SK-MEL-5 (cell line): ENCODE results near the gene RNF224. TPM values are rescaled to one million over a fixed set of nuclear protein-coding genes. Genes with fewer than 3 reads are reported as not detected.
A peak's percentile ranks its signal among the peaks of the same experiment; 100 is the strongest.
"Not testable (repeated sequence)": the region's sequence is repeated elsewhere in the genome, so short reads cannot be mapped to it uniquely, and the experiment has no call there.

Source experiments
- DNase-seq: peaks from one replicate; pipeline ENCODE4 v3.0.0-alpha.2; 2016; ENCODE audit warnings: low read depth, low spot score
- in situ Hi-C: cut with HindIII; loops from 2 replicates; pipeline ENCODE4 v1.10.0; 2016; ENCODE audit warnings: low sequenced_read_pairs, high pct_unique_total_duplicates, low pct_unique_long_range_greater_than_20kb
- total RNA-seq: library from RNA; depleted of rRNA; stranded (reverse); fragments of >200 nt; shearing (Covaris generic); gene quantifications from 2 replicates; pipeline ENCODE4 v1.2.3, GENCODE V29; 2014

Gene RNF224
- total RNA-seq, 1 experiment from 2014 or later, result not detected

DNA sequence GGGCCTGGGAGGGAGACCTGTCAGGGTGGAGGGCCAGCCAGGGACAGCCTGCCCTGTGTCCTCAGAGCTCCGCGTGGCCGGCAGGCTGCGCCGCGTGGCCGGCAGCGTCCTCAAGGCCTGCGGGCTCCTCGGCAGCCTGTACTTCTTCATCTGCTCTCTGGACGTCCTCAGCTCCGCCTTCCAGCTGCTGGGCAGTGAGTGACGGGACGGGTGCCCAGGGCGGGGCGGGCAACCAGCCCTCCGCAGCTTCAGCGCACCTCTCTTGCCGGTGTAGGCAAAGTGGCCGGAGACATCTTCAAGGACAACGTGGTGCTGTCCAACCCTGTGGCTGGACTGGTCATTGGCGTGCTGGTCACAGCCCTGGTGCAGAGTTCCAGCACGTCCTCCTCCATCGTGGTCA lies 5.2 kb downstream of the RNF224 start:
- in situ Hi-C loops, result no loop called here

DNA sequence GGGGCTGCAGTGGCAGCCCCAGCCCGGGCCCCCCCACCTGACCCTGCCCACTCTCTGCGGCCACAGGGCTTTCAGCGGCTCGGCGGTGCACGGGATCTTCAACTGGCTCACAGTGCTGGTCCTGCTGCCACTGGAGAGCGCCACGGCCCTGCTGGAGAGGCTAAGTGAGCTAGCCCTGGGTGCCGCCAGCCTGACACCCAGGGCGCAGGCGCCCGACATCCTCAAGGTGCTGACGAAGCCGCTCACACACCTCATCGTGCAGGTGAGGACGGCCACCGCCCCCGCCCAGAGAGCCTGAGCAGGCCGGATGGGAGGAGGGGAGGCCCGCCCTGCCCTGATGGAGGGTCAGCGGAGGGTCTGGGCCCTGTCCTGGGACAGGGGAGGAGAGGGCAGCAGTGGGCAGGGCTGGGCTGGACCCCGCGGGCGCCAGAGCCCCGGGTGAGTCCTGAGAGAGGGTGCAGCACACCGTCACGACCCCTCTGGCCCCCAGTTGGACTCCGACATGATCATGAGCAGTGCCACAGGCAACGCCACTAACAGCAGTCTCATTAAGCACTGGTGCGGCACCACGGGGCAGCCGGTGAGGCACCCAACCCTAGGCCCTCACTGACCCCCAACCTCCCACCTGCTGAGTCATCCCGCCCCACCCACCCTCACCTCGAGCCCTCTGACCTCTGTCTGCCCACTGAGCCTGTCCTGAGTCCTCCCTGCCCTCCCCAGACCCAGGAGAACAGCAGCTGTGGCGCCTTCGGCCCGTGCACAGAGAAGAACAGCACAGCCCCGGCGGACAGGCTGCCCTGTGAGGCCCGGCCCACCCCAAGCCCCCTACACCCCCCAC lies 6.1 kb downstream of the RNF224 start:
- DNase-seq, result no peak
- in situ Hi-C loops, result no loop called here

More for the DNA sequence above, 5.2 kb downstream of the RNF224 start:
- DNase-seq, result no peak

DNA sequence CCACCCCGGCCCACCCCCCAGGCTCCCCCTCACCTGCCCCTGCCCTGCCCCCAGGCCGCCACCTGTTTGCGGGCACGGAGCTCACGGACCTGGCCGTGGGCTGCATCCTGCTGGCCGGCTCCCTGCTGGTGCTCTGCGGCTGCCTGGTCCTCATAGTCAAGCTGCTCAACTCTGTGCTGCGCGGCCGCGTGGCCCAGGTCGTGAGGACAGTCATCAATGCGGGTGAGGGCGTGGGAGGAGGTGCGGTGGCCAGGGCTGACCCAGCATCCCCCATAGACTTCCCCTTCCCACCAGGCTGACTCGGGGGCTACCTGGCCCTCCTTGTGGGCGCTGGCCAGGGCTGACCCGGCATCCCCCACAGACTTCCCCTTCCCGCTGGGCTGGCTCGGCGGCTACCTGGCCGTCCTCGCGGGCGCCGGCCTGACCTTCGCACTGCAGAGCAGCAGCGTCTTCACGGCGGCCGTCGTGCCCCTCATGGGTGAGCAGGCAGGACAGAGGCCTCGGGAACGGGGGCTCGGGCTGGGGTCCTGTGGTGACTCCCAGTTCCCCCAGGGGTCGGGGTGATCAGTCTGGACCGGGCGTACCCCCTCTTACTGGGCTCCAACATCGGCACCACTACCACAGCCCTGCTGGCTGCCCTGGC lies 6.9 kb downstream of the RNF224 start:
- in situ Hi-C loops, result no loop called here

DNA sequence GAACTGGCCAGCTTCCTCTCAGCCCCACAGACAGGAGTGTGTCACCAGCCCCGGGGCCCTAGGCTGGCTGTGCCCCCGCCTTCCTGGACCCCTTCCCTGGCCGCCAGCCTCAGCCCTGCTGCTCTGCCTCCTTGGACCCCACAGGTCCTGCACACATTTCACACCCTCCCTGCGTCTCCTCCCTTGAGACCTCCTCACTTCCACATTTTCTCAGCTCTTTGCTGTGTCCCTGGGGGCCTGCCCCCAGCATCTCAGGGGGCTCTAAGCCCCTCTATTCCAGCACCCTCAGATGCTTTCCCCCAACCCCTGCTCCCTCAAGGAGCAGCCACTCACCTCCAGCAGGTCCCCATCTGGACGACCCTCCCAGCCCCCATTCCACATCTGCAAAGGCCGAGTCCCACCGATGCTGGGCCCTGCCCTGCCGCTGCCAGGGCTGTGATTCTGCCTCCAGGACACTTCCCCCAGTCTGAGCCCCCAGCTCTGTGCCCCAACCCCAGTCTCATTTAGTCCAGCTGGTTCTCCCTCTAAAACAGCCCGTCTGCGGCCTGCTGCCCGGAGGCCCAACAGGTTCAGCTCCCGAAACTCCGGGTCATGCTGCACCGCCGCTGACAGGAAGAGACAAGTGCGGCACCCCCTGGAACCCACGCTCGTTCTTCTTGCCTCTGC lies 7.6 kb downstream of the RNF224 start:
- in situ Hi-C loops, result no loop called here
- no peak for DNase-seq

More for the DNA sequence above, 6.9 kb downstream of the RNF224 start:
- no peak for DNase-seq

DNA sequence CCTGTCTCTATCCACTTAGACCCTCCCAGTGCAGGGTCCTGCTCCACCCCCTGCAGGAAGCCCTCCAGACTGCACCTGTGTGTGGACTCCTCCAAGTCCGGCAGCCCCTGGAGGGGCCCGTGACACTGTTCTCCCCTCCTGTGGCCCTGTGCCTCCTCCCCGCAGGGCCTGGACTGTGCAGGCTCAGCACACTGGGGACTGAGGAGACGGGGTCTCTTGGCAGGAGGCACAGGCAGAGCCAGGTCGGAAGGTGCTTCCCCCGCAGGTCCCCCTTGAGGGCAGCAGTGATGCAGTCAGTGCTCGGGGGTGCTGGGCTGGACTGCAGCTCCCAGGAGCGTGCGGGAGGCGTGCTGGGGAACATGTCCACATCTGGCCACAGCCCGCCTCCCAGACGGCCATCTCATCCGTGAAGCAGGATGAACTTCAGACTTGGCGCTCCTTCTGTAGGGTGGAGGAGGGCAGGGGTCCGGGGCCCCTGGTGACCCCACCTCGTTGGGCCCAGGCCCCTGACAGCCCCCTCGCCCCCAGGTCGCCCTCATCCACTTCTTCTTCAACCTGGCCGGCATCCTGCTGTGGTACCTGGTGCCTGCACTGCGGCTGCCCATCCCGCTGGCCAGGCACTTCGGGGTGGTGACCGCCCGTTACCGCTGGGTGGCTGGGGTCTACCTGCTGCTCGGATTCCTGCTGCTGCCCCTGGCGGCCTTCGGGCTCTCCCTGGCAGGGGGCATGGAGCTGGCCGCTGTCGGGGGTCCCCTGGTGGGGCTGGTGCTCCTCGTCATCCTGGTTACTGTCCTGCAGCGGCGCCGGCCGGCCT lies 8.3 kb downstream of the RNF224 start:
- in situ Hi-C loops, result no loop called here
- no peak for DNase-seq

DNA sequence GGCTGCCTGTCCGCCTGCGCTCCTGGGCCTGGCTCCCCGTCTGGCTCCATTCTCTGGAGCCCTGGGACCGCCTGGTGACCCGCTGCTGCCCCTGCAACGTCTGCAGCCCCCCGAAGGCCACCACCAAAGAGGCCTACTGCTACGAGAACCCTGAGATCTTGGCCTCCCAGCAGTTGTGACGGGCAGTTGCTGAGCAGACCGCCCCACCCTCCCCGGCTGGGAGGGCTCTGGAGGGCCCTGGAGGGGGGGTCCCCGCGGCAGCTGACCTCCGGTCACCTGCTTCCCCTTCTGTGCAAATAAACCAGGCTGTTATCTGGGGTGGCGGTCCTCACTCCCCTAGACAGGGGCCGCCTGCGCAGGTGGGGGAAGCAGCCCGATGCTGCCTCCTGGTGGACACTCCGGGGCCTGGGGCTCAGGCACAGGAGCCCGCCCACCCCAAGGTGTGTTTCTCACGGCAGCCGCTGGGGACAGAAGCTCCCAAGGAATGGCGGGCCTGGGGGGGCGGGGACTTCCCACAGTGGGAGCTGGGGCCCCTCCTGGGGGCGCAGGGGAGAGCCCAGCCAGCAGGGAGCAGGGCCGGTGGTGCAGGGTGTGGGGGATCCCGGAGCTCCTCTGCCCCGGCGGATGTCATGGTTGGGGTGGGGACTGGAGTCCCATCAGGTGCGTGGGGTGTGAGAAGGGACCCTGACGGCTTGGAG lies 9.1 kb downstream of the RNF224 start:
- peak; percentile 83 for DNase-seq
- in situ Hi-C loops, result no loop called here

DNA sequence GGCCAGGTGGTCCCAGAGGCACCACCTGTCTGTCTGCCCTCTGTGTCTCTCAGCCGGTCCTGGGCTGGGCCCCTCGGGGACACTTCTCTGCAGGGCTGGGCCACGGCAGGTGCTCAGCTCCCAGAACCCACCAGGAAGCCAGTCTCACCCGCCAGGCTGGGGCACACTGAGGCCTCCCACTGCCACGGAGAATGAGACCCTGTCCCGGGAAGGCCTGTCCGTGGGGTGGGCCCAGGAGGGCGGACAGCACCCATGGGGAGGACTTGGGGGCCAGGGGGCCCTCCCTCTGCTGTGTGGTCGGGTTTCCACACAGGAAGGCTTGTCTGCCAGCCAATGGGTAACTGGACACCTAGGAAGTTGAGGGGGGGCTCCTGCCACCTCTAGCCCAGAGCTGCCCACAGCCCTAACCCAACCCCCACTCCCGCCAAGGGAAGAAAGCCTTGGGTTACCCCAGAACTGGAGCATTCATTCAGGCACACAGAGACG lies 9.7 kb downstream of the RNF224 start:
- DNase-seq, result no peak
- in situ Hi-C loops, result no loop called here

DNA sequence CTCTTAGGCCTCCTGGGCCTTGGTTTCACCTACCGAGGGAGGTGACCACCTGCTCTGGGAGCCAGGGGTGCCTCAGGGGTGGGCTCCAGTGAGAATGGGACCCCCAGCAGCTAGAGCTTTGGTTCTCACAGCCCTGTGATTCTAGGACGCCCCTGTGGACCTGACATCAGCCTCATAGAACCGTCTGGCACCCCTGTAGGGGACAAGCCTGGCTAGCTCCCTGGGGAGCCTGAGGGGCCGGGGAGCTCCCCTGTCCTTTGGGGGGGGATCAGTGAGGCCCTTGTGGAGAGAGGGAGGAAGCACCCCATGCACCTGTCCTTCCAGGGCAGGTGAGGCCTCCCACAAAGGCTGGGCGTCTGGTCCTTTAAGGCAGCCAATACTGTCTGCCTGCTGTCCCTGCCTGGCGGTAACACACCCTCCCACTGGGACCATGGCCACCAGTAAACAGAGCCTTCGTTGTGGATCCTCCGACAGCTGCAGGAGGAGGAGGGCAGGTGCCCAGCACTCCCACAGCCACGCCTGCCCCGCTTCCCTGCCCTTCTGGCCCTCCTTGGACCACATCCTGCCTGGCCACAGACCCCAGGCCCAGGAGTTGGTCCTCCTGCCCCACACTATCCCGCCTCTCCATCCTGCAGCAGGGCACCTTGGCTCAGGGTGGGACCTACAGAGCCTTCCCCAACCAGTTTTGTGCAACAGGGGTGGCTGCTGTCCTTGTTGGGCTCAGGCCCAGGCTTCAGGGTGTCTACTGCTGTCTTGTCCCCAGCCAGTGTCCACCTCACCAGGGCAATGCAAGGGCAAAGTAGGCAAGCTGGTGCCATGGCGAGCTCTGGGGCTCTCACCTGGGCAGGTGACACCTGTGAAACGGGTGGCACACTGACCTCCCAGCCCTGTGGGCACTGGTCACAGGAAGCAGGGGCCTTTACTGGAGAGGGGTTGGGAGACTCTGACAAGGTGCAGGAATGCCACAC lies 10.7 kb downstream of the RNF224 start:
- no peak for DNase-seq
- in situ Hi-C loops, result no loop called here

DNA sequence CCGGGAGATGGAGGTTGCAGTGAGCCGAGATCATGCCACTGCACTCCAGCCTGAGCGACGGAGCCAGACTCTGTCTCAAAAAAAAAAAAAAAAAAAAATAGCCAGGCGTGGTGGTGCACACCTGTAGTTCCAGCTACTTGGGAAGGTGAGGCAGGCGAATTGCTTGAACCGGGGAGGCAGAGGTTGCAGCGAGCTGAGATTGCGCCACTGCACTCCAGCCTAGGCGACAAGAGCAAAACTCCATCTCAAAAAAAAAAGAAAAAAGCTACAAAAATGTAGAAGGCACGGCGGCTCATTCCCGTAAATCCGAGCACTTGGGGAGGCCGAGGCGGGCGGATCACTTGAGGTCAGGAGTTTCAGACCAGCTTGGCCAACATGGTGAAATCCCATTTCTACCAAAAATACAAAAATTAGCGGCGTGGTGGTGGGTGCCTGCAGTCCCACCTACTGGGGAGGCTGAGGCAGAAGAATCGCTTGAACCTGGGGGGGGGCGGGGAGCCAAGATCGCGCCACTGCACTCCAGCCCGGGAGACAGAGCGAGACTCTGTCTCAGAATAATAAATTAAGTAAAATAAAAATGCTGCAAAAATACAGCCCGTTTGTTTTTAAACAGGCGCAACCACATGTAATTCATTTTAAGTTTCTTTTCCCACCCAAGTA lies 12.4 kb downstream of the RNF224 start:
- in situ Hi-C loops, DNase-seq: not testable (repeated sequence)

DNA sequence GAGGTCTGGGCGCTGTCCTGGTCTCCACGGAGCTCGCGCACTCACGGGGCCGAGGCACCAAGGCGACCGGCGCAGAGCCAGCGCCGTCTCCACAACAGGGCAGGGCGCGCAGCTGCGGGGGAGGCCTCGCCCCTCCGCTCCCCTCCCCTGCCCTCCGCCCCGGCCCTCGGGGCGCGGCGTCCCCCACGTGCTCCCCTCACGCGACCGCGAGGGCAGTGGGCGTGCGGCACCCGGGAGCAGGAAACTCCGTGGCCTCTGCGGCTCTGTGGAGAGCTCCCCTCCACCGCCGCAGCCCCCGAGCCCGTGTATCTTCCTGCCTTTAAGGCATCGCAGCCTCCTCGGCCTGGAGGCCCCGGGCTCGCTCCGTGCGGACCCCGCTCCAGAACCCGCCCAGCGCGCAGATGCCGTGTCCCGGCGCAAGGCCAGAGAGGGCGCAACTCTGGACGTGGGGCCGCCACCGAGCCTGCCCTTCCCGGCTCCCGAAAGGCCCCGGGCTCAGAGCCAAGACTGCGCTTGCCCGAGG lies 13.1 kb downstream of the RNF224 start:
- DNase-seq, result peak; percentile 75
- in situ Hi-C loops, result no loop called here

DNA sequence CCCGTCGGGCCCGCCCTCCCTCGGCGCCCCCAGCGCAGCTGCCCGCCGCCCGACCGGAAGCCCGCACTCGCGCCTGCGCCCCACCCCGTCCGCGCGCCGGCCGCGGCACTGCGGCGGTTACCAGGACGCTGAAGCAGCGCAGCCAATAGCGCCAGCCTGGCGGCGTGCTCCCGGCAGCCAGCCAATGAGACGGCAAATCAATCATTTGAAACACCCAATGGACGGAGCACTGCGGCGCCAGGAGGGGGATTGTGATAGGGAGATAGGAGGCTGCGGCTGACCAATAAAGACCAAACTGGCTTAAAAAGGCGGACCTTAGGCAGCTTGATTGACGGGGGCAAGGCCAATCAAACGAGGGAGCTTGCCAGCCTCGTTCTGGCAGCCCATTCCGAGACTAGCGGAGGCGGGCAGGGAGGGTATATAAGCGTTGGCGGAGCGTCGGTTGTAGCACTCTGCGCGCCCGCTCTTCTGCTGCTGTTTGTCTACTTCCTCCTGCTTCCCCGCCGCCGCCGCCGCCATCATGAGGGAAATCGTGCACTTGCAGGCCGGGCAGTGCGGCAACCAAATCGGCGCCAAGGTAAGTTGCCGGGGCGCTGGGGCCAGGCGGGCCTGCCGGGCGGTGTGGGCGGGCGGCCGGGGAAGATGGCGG lies 13.7 kb downstream of the RNF224 start, which contains the start of gene TUBB4B:
TSS of gene TUBB4B (plus strand) at position 447 of the 649 bp plus-strand sequence. CDS start at position 521, 74 bp downstream.
- peak; percentile 100 for DNase-seq
- in situ Hi-C loops, result no loop called here

DNA sequence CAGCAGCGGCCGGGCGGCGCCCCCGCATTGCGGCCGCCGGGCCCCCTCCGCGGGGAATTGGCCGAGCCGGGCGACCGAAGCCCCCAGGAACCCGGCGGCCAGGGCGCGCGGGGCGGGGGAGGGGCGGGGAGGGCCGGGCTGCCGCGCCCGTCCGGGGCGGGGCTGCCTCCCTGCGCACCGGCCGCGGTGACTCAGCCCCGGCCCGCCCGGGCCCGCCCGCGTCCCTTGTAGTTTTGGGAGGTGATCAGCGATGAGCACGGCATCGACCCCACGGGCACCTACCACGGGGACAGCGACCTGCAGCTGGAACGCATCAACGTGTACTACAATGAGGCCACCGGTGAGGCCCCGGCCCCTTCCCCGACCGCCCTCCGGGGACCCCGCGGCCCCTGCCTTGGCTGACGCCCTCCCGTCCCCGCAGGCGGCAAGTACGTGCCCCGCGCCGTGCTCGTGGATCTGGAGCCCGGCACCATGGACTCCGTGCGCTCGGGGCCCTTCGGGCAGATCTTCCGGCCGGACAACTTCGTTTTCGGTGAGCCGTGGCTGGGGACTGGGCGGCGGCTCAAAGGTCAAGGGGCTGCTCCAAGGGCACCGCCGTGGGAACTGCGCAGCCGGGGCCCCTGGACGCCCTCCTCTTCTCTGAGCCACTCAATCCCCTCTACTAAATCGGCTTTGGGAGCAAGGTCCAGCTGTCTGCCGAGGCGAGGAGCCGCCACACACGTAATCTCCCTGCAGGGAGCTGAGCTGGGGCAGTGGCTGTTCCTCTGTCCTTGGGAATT lies 14.4 kb downstream of the RNF224 start:
- in situ Hi-C loops, result no loop called here
- no peak for DNase-seq

DNA sequence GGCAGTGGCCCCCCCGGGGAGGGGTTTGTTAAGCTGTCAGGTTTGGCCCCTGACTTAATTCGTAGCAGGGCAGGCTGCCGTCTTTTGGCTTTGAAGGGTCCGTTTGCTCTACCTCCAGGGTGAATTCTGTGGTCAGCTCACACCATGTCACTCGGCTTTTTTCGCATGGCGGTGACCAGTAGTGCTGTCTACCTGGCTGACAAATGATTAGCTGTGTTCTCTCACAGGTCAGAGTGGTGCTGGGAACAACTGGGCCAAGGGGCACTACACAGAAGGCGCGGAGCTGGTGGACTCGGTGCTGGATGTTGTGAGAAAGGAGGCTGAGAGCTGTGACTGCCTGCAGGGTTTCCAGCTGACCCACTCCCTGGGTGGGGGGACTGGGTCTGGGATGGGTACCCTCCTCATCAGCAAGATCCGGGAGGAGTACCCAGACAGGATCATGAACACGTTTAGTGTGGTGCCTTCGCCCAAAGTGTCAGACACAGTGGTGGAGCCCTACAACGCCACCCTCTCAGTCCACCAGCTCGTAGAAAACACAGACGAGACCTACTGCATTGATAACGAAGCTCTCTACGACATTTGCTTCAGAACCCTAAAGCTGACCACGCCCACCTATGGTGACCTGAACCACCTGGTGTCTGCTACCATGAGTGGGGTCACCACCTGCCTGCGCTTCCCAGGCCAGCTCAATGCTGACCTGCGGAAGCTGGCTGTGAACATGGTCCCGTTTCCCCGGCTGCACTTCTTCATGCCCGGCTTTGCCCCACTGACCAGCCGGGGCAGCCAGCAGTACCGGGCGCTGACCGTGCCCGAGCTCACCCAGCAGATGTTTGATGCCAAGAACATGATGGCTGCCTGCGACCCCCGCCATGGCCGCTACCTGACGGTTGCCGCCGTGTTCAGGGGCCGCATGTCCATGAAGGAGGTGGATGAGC lies 15.2 kb downstream of the RNF224 start:
- in situ Hi-C loops, result no loop called here
- DNase-seq, result no peak
